GM12892 (cell line): ENCODE measurements around the gene SP4.
A peak's percentile ranks its signal among the peaks of the same experiment; 100 is the strongest.

Experiments
- DNase-seq: peaks from one replicate; pipeline ENCODE4 v3.0.0; 2011; ENCODE audit not compliant: insufficient read length
- FAIRE-seq: peaks from 2 replicates; lab custom pipeline; 2011; peaks lifted over from hg19 to GRCh38; lab: Jason Lieb, UNC
- POLR2A ChIP-seq: IDR thresholded peaks from 2 replicates; pipeline ENCODE4 v1.6.1; 2011; ENCODE audit warnings: low read depth, low read length, control low read depth
- POLR2AphosphoS5 ChIP-seq: IDR thresholded peaks from 2 replicates; pipeline ENCODE4 v1.6.1; 2011; ENCODE audit warnings: low read depth, low read length, control low read depth
- TAF1 ChIP-seq: IDR thresholded peaks from 2 replicates; pipeline ENCODE4 v1.6.1; 2011; ENCODE audit warnings: low read depth, mild to moderate bottlenecking, control low read depth, low read length, borderline replicate concordance

SP4 gene

DNA sequence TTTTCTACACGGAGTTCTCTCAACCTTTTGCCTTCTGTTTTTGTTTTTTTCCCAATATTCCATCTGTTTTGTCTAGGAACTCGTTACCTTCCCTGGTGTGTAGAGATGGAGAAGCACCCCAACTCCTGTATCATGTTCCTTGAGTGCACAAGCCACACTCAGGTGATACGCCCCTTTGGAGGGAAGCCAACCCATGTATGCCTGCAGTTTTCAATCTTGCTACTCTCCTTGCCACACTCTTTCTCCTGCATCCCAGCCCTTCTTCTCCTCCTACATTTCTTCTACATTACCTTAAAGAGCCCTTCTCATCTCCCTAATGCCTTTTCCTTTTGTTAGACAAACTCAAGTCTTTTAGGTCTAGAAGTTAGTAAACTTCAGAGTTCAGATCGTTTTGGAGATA, 10.2 kb upstream of the SP4 start:
- DNase-seq (no peak), FAIRE-seq (no peak)
- no peak for TF ChIP-seq TAF1
- TF ChIP-seq POLR2AphosphoS5, result no peak
- TF ChIP-seq POLR2A, result no peak

- no peak for TF ChIP-seq POLR2AphosphoS5
- DNase-seq (no peak), FAIRE-seq (no peak)
Observed at GRCh38 chr7:21422751-21423150, 5.1 kb upstream of the SP4 start.

DNA sequence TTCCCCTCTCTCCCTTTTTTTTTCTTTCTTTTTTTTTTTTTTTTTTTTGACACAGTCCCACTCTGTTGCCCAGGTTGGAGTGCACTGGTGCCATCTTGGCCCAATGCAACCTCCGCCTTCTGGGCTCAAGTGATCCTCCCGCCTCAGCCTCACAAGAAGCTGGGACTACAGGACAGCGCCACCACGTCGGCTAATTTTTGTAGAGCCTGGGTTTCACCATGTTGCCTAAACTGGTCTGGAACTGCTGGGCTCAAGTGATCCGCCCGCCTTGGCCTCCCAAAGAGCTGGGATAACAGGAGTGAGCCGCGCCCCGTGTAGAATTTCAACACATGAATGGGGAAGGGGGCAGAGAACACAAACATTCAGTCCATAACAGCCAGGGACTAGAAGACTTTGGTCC, 2.6 kb upstream of the SP4 start:
- FAIRE-seq, result no peak
- no peak for DNase-seq
- TF ChIP-seq POLR2AphosphoS5 (no peak), TAF1 (no peak), POLR2A (no peak)

- TF ChIP-seq TAF1 (no peak), POLR2A (no peak), POLR2AphosphoS5 (no peak)
- peak; percentile 42 for FAIRE-seq
- no peak for DNase-seq
Observed at GRCh38 chr7:21426286-21427181, 1.3 kb upstream of the SP4 start.

- FAIRE-seq, result peak; percentile 98
Observed at GRCh38 chr7:21427182-21427870, 557 bp upstream of the SP4 start.

GRCh38 chr7:21428659-21428941, 717 bp downstream of the SP4 start:
- FAIRE-seq (no peak), DNase-seq (no peak)
- TF ChIP-seq POLR2A (no peak), POLR2AphosphoS5 (no peak), TAF1 (no peak)

More at GRCh38 chr7:21427182-21427870, 557 bp upstream of the SP4 start:
- DNase-seq, result peak; percentile 91
- TF ChIP-seq POLR2AphosphoS5 (peak; percentile 46; the same call in 1 of the 2 replicates), POLR2A (peak; percentile 64; the same call in 1 of the 2 replicates), TAF1 (no peak)

GRCh38 chr7:21429021-21429420, 1.1 kb downstream of the SP4 start:
- DNase-seq (no peak), FAIRE-seq (no peak)
- TF ChIP-seq POLR2A (no peak), TAF1 (no peak), POLR2AphosphoS5 (no peak)

- FAIRE-seq, result no peak
- TF ChIP-seq POLR2AphosphoS5 (no peak), TAF1 (no peak), POLR2A (no peak)
- DNase-seq, result no peak
Observed at GRCh38 chr7:21429786-21430574, 2.1 kb downstream of the SP4 start.

- DNase-seq (no peak), FAIRE-seq (no peak)
- TF ChIP-seq TAF1 (no peak), POLR2A (no peak), POLR2AphosphoS5 (no peak)
Observed at GRCh38 chr7:21430575-21430954, 2.7 kb downstream of the SP4 start.

DNA sequence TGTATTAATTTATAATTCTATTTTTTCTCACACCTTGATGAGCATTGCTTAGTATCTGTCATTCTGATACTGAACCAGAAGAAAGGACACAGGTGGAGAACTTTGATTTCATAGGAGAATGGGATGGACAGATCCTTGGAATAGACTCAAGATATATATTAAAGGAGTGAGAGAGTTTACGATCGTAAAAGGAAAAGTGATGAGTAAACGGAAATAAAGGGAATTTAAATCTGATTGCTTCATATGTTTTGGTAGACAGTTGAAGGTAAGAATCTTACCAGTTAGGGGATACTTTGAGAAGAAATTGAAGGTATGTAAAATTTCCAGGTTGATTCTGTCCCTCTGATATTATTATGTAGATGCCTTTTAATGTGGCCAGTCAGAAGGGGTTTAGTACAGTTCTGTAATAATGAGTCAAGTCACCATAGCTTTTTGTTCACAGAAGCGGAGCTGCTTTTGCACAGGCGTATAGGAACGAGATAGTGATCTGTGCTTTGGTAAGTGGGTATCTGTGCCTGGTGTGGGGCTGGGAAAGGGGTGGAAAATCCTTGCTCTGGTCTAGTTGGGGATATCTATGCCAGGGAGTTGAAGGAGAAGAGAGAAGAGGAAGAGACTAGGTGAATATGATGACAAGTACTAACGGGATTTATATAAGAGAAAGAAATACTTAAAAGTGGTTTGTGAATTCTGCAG, 15.4 kb downstream of the SP4 start:
- DNase-seq (no peak), FAIRE-seq (no peak)
- TF ChIP-seq POLR2AphosphoS5, result no peak
- TF ChIP-seq POLR2A, result no peak
- TF ChIP-seq TAF1, result no peak

- TF ChIP-seq POLR2AphosphoS5, result no peak
- no peak for TF ChIP-seq TAF1
- no peak for TF ChIP-seq POLR2A
- no peak for FAIRE-seq
Observed at GRCh38 chr7:21448974-21449373, 21.1 kb downstream of the SP4 start.

More at GRCh38 chr7:21448974-21449373, 21.1 kb downstream of the SP4 start:
- DNase-seq, result no peak
